Tibial artery (tissue), 4 donors: ENCODE measurements around the gene SERPINA9.

Experiments used
- DNase-seq, 2 donors: peaks; one replicate each; pipeline ENCODE4 v3.0.0-alpha.2; 2019
- H3K27ac ChIP-seq, 2 donors: fragments of 200-600 bp; sonication (generic) in 1 of 2; 1 replicate in 1 of 2; 2 replicates in 1 of 2; pipeline ENCODE4 v1.5.1; 2018 to 2019; ENCODE audit warnings: mild to moderate bottlenecking in 1 of 2
- H3K27me3 ChIP-seq, 2 donors: fragments of 200-600 bp; sonication (generic) in 1 of 2; one replicate each; pipeline versions ENCODE4 v1.5.1 to v1.6.0; 2016 to 2019
- H3K36me3 ChIP-seq, 3 donors: fragments of 200-600 bp; sonication (generic) in 2 of 3; one replicate each; pipeline ENCODE4 v1.5.1; 2016 to 2019; ENCODE audit warnings: mild to moderate bottlenecking in 2 of 3
- H3K4me1 ChIP-seq, 4 donors: fragments of 200-600 bp; sonication (generic) in 2 of 4; 1 replicate in 3 of 4; 2 replicates in 1 of 4; pipeline ENCODE4 v1.5.1; 2016 to 2019
- H3K4me3 ChIP-seq, 2 donors: fragments of 200-600 bp; sonication (generic) in 1 of 2; 1 replicate in 1 of 2; 2 replicates in 1 of 2; pipeline ENCODE4 v1.5.1; 2018 to 2019; ENCODE audit warnings: mild to moderate bottlenecking in 2 of 2
- H3K9me3 ChIP-seq, 3 donors: fragments of 200-600 bp; sonication (generic) in 1 of 3; one replicate each; pipeline ENCODE4 v1.5.1; 2016 to 2019
- intact Hi-C: fragments of 100-400 bp; cut with DNase I; formaldehyde crosslinking; loops from one replicate; pipeline ENCODE4 v1.15.0; 2023; ENCODE audit warnings: low total_unique reads
- TF ChIP-seq, protein P1 (sequence below), 2 experiments: fragments of 200-600 bp in 1 of 2; fragments of 450-650 bp in 1 of 2; IDR thresholded peaks; one replicate each; pipeline ENCODE4 v1.5.1; 2017 to 2019; ENCODE audit warnings: antibody characterized with exemption in 2 of 2, mild to moderate bottlenecking in 1 of 2, moderate library complexity in 1 of 2

Gene SERPINA9

DNA sequence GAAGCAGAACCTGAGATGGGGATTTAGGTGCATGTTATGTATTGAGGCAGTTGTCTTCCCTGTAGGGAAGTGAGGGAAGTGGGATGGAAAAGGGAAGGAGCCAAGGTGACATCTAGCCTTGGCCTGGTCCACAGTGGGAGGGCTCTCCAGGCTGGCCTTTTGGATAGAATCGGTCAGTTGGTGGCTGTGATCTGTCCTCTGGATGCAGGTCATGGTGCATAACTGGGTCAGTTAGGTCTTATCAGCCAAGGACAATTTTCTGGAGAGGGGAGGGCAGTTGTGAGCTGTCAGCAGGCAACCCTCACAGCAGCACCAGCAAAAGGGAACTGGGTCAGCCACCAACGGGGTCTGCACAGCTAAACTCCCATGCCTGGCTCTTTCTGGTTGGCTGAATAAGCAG is 23.7 kb upstream of the SERPINA9 start:
- no peak for DNase-seq
- Histone ChIP-seq H3K4me1 (no peaks in the 10 kb centered on the region), H3K9me3 (no peaks in the 10 kb centered on the region), H3K27me3 (peaks cover 0 to 4% of the 10 kb centered on the region in 2 donors), H3K4me3 (no peak overlapping the region), H3K27ac (no peak overlapping the region), H3K36me3 (no peaks in the 10 kb centered on the region)
- TF ChIP-seq, protein P1, sequence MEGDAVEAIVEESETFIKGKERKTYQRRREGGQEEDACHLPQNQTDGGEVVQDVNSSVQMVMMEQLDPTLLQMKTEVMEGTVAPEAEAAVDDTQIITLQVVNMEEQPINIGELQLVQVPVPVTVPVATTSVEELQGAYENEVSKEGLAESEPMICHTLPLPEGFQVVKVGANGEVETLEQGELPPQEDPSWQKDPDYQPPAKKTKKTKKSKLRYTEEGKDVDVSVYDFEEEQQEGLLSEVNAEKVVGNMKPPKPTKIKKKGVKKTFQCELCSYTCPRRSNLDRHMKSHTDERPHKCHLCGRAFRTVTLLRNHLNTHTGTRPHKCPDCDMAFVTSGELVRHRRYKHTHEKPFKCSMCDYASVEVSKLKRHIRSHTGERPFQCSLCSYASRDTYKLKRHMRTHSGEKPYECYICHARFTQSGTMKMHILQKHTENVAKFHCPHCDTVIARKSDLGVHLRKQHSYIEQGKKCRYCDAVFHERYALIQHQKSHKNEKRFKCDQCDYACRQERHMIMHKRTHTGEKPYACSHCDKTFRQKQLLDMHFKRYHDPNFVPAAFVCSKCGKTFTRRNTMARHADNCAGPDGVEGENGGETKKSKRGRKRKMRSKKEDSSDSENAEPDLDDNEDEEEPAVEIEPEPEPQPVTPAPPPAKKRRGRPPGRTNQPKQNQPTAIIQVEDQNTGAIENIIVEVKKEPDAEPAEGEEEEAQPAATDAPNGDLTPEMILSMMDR (IDR thresholded peaks at IDR 0.05): no peak
- intact Hi-C loops: no loop called here

GRCh38 chr14:94498215-94498614 is 22.2 kb upstream of the SERPINA9 start:
- Histone ChIP-seq H3K4me3 (no peak overlapping the region), H3K27me3 (peaks cover 0 to 4% of the 10 kb centered on the region in 2 donors), H3K4me1 (no peaks in the 10 kb centered on the region), H3K9me3 (no peaks in the 10 kb centered on the region), H3K36me3 (no peaks in the 10 kb centered on the region), H3K27ac (no peak overlapping the region)
- no peak for DNase-seq
- TF ChIP-seq, protein P1 (IDR thresholded peaks at IDR 0.05): no peak
- intact Hi-C loops: no loop called here

DNA sequence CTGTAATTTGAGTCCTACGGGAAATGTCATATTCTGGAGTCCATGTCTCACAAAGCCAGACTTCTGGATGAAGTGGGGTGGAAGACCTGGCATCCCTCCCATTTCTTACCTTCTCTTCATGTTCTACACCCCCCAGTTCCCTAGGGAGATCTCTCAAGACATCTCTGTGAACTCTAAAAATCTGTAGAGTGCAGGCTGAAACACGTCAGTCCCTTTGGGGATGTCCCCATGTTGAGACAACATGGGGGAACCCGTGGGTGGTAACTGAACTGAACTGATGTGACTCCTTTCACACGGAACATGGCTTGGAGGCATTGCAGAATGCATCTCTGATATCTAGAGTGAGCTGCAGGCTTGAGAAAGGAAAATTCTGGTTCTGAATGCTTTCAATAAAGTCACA is 18.1 kb upstream of the SERPINA9 start:
- intact Hi-C loops: no loop called here
- H3K9me3 ChIP-seq: no peaks in the 10 kb centered on the region
- H3K27me3 ChIP-seq: no peaks in the 10 kb centered on the region
- H3K27ac ChIP-seq: no peak overlapping the region
- H3K4me3 ChIP-seq: no peak overlapping the region
- TF ChIP-seq, protein P1 (IDR thresholded peaks at IDR 0.05): no peak
- H3K4me1 ChIP-seq: no peaks in the 10 kb centered on the region
- no peak for DNase-seq
- no peaks in the 10 kb centered on the region for H3K36me3 ChIP-seq

DNA sequence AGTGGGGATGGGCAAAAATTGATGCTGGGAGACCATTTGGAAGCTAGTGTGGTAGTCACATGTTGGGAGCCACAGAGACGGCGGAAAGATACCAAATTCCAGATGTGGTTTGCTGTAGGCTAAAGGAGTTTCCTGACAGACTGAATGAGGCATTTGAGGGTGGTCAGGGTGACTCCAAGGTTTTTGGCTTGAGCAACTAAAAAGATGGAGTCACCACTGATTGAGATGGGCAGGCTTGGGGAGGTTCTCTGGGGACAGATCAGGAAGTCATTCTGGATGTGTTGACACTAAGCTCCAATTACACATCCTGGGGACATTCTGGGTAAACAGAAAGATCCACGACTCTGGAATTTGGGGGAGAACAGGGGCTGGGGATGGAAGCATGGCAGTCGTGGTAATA is 15.5 kb upstream of the SERPINA9 start:
- Histone ChIP-seq H3K27ac (no peak overlapping the region), H3K4me1 (peaks cover 0 to 4% (median under 1%) of the 10 kb centered on the region in 4 donors), H3K27me3 (peaks cover 0 to 12% of the 10 kb centered on the region in 2 donors), H3K4me3 (no peak overlapping the region), H3K36me3 (no peaks in the 10 kb centered on the region), H3K9me3 (no peaks in the 10 kb centered on the region)
- TF ChIP-seq, protein P1 (IDR thresholded peaks at IDR 0.05): no peak
- DNase-seq: no peak
- intact Hi-C loops: no loop called here

GRCh38 chr14:94489336-94489735 is 13.3 kb upstream of the SERPINA9 start:
- H3K9me3 ChIP-seq: no peaks in the 10 kb centered on the region
- H3K27ac ChIP-seq: no peak overlapping the region
- intact Hi-C loops: no loop called here
- peaks cover 0 to 16% of the 10 kb centered on the region in 2 donors for H3K27me3 ChIP-seq
- TF ChIP-seq, protein P1 (IDR thresholded peaks at IDR 0.05): no peak
- H3K4me3 ChIP-seq: no peak overlapping the region
- DNase-seq: no peak
- no peaks in the 10 kb centered on the region for H3K36me3 ChIP-seq
- peaks cover 0 to 11% (median 6%) of the 10 kb centered on the region in 4 donors for H3K4me1 ChIP-seq

DNA sequence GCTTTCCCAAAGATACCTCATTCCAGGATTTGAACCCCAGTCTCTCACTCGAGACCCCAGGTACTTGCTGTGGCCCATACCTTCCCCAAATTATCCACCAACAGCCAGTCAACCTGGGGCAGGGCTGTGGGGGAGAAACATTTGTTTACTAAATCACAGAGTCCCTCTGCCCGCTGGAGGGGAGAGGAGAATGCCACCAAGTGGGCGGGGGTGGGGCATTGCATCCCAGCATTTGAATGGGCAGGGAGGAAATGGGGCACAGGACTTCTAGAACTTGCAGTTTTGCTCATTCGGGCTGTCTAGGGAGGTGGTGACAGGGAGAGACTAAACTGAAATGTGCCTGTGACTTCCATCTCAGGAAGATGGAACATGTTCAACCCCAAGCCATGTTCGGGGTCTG is 10.9 kb upstream of the SERPINA9 start:
- peaks cover 0 to 11% (median 6%) of the 10 kb centered on the region in 4 donors for H3K4me1 ChIP-seq
- H3K36me3 ChIP-seq: no peaks in the 10 kb centered on the region
- DNase-seq: no peak
- no peaks in the 10 kb centered on the region for H3K9me3 ChIP-seq
- peaks cover 0 to 16% of the 10 kb centered on the region in 2 donors for H3K27me3 ChIP-seq
- H3K27ac ChIP-seq: no peak overlapping the region
- H3K4me3 ChIP-seq: no peak overlapping the region
- intact Hi-C loops: loop anchor here (2.0 kb wide), 1 partner anchor 130 kb away; no protein-coding TSS in a partner anchor
- TF ChIP-seq, protein P1 (IDR thresholded peaks at IDR 0.05): no peak
